GM10266 (cell line): ENCODE measurements around the gene CASZ1.

ENCODE experiments used
- DNase-seq: peaks from one replicate; pipeline ENCODE4 v3.0.0; 2012; ENCODE audit errors: extremely low spot score
- CTCF ChIP-seq: IDR thresholded peaks from 2 replicates; pipeline ENCODE4 v1.5.1; 2012; ENCODE audit warnings: mild to moderate bottlenecking, low read depth; ENCODE audit not compliant: control insufficient read depth, insufficient read depth; ENCODE audit errors: missing control alignments

CASZ1 gene

DNA sequence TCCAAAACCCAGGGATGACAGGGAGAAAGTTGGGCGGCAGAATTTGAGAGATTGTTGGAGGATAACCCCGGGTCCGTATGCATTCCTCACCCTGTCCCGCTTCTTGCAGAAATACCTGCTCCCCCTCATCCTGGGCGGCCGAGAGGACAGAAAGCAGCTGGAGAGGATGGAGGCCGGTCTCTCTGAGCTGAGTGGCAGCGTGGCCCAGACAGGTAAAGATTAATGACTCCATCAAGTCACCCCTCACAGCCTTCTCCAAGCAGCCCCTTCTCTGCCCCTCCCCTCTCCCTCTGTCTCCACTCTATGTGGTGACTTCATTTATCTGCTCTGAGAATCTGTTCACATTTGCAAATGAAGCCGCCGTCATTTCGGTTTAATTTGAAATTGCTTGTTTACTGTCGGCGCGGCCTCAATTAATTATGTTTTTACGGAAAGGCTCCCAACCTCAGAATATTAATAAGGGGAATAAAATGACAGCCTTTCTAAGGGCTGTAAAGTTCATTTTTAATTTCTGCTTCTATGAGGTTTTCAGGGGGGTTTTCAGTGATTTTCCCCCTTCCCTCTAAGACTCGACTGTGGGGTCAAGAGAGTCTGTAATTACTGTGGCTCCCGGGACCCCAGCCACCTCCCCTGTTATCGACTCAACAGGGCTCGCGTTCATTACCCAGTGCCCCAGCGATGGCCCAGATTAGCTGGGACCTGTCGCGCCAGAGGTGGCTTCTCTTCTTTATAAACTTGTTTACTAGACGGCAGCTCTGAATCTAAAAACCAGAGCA lies 173.3 kb downstream of the CASZ1 start:
- no peak for DNase-seq
- TF ChIP-seq CTCF, result no peak

DNA sequence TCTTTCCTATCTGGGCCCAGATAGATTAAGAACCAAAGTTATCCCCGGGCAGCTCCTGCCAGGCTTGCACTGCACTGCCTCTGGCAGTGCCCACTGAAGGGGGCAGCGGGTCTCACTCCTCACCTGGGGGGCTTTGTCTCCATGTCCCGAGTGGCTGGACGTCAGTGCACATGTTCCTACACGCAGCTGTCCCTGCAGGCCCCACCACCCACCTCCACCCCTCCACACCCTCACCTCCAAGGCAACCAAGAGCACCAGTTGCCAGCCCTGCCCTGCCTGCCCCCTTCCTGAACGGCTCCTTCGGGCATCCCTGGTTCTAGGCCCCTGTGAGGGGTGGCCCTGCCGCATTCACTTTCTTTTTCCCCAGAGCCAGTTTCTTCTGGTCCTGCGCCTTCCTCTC lies 174.5 kb downstream of the CASZ1 start:
- no peak for TF ChIP-seq CTCF

DNA sequence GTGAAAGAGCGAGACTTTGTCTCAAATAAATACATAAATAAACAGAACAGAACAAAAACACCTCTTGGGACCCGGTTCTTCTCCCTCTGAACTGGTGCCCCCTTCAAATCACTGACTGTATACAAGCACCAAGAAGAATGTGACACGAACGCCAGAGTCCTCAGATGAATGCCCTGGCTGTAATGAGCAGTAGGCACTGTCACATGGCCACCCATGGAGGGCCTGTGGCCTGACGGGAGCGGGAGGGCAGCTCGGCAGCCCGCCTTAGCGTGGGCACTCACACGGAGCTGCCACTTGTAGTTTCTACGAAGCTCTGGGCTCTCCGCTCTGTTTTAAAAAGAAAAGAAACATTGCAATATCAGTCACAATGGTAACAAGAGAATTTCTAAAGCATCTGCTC lies 175.7 kb downstream of the CASZ1 start:
- TF ChIP-seq CTCF, result no peak
- DNase-seq, result no peak

More for the DNA sequence above, 174.5 kb downstream of the CASZ1 start:
- no peak for DNase-seq

- no peak for TF ChIP-seq CTCF
- DNase-seq, result no peak
Measured at GRCh38 chr1:10617931-10618885, 178.2 kb downstream of the CASZ1 start.

DNA sequence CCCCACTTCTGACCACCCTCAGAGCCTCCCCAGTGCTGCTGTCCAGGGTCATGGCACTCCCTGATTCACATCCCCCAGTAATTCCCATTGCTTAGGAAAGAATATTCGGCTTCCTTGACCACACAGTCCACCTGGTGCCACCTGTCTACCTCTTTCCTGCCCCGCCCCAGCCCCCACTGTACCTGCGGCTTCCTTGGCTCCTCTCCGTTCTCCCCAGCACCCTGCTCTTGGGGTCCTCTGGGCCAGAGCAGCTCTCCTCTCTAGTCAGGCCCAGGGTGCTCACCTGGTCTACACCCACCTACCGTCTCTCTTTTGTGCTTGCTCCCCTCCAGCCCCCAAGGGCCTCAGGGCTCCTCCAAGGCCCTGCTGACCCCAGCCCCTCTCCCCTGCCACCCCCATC lies 179.1 kb downstream of the CASZ1 start:
- no peak for TF ChIP-seq CTCF

DNA sequence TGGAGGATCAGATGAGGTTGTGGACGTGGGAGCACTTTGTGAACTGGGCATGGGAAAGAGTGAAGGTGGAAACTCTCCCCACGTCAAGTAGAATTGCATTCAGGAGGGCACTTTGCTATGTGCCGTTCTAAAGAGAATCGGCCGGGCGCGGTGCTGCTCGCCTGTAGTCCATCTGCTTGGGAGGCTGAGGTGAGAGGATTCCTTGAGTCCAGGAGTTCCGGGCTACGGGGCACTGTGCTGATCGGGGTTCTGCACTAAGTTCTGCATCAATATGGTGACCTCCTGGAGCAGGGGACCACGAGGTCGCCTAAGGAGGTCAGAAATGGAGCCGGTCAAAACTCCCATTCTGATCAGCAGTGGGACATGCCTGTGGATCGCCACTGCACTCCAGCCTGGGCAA lies 179.8 kb downstream of the CASZ1 start:
- DNase-seq, result no peak
- no peak for TF ChIP-seq CTCF

More for the DNA sequence above, 179.1 kb downstream of the CASZ1 start:
- no peak for DNase-seq
